Esophagus squamous epithelium (tissue), 5 donors: ENCODE results near the gene FAM89A. TPM values are rescaled to one million over a fixed set of nuclear protein-coding genes. Genes with fewer than 3 reads are reported as not detected.

Experiments used
- DNase-seq: peaks from one replicate; lab custom pipeline; 2025; lab: John Stamatoyannopoulos, UW
- H3K27ac ChIP-seq, 4 donors: fragments of 200-600 bp; sonication (generic); one replicate each; pipeline ENCODE4 v1.5.1; 2016 to 2019; ENCODE audit warnings: mild to moderate bottlenecking in 1 of 4
- H3K27me3 ChIP-seq, 4 donors: fragments of 200-600 bp; sonication (generic); 1 replicate in 3 of 4; 2 replicates in 1 of 4; pipeline versions ENCODE4 v1.5.1 to v1.6.0; 2017 to 2021; ENCODE audit warnings: antibody characterized with exemption in 1 of 4
- H3K36me3 ChIP-seq, 3 donors: fragments of 200-600 bp; sonication (generic); one replicate each; pipeline ENCODE4 v1.5.1; 2016 to 2019
- H3K4me1 ChIP-seq, 3 donors: fragments of 200-600 bp; sonication (generic); one replicate each; pipeline ENCODE4 v1.5.1; 2017 to 2019
- H3K4me3 ChIP-seq, 4 donors: fragments of 200-600 bp; sonication (generic); 1 replicate in 3 of 4; 2 replicates in 1 of 4; pipeline ENCODE4 v1.5.1; 2016 to 2019; ENCODE audit warnings: mild to moderate bottlenecking in 2 of 4, moderate library complexity in 1 of 4
- H3K9me3 ChIP-seq, 3 donors: fragments of 200-600 bp; sonication (generic); one replicate each; pipeline ENCODE4 v1.5.1; 2016 to 2019
- POLR2A ChIP-seq, 4 donors: fragments of 450-650 bp; IDR thresholded peaks; one replicate each; pipeline ENCODE4 v1.6.1; 2017; ENCODE audit warnings: antibody characterized with exemption in 4 of 4, mild to moderate bottlenecking in 4 of 4, moderate library complexity in 3 of 4
- WGBS, 2 donors: methylation state at CpG; one replicate each; pipeline ENCODE4 v1.1.5; 2018; 5-methylcytosine and 5-hydroxymethylcytosine counted together
- intact Hi-C: fragments of 100-400 bp; cut with DNase I; formaldehyde crosslinking; loops from one replicate; pipeline ENCODE4 v1.15.0; 2022
- total RNA-seq, 4 donors: library from RNA; depleted of rRNA; stranded (reverse); fragments of >200 nt; gene quantifications; one replicate each; pipeline ENCODE4 v1.1.0, GENCODE V29; 2016
- TF ChIP-seq, protein P1 (sequence below), 6 experiments: fragments of 450-650 bp in 4 of 6; fragments of 200-600 bp in 2 of 6; sonication (generic) in 2 of 6; IDR thresholded peaks; one replicate each; pipeline ENCODE4 v1.5.1; 2016 to 2019; ENCODE audit warnings: antibody characterized with exemption in 6 of 6, mild to moderate bottlenecking in 4 of 6, moderate library complexity in 4 of 6
- donor health status: DM: yes; HTN: yes; CAD: no.

Gene FAM89A
- total RNA-seq, 4 donors from 2014 or later = 5.0 to 24.8 (median 17.1) TPM

DNA sequence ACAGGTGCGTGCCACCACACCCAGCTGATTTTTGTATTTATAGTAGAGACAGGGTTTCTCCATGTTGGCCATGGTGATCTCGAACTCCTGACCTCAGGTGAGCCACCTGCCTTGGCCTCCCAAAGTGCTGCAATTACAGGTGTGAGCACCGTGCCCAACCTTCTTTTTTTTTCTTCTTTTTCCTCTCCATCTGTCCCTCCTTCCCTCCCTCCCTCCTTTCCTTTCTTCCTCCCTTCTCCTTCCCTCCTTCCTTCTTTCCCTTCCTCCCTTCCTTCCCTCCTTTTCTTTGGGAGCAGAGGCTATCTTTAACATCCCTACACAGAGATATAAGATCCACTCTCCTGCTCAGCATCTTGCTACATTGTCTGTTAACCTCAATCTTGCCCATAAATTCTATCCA lies 24.4 kb upstream of the FAM89A start:
- WGBS, 2 donors = 83 to 92% methylated on average over 3 of the region's 3 CpGs

DNA sequence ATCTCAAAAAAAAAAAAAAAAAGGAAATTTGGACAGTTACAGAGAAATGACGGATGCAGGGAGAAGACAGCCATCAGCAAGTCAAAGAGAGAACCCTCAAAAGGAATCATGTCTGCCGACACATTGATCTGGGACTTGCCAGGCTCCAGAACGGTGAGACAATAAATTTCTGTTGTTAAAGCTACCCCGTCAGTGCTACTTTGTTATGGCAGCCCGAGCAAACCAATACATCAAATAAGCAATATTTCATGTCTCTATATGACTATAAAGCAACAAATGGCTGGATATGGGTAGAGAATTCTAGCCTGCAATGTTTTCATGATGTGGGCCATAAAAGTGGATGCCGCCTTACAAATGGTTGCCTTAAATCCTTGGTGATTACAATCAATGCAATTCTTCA lies 23.3 kb upstream of the FAM89A start:
- no peak overlapping the region for H3K4me3 ChIP-seq
- no peak overlapping the region for H3K27ac ChIP-seq
- no peaks in the 10 kb centered on the region for H3K9me3 ChIP-seq
- 81 to 94% methylated on average over 6 of the region's 6 CpGs for WGBS, 2 donors
- TF ChIP-seq, protein P1, sequence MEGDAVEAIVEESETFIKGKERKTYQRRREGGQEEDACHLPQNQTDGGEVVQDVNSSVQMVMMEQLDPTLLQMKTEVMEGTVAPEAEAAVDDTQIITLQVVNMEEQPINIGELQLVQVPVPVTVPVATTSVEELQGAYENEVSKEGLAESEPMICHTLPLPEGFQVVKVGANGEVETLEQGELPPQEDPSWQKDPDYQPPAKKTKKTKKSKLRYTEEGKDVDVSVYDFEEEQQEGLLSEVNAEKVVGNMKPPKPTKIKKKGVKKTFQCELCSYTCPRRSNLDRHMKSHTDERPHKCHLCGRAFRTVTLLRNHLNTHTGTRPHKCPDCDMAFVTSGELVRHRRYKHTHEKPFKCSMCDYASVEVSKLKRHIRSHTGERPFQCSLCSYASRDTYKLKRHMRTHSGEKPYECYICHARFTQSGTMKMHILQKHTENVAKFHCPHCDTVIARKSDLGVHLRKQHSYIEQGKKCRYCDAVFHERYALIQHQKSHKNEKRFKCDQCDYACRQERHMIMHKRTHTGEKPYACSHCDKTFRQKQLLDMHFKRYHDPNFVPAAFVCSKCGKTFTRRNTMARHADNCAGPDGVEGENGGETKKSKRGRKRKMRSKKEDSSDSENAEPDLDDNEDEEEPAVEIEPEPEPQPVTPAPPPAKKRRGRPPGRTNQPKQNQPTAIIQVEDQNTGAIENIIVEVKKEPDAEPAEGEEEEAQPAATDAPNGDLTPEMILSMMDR (IDR thresholded peaks at IDR 0.05) = no peak
- TF ChIP-seq POLR2A (IDR thresholded peaks at IDR 0.05) = no peak
- no peak for DNase-seq
- no peaks in the 10 kb centered on the region for H3K36me3 ChIP-seq
- intact Hi-C loops = no loop called here
- H3K27me3 ChIP-seq = peaks cover 0 to 11% (median 0%) of the 10 kb centered on the region in 4 donors
- H3K4me1 ChIP-seq = no peaks in the 10 kb centered on the region

More for the DNA sequence above, 24.4 kb upstream of the FAM89A start:
- H3K9me3 ChIP-seq = no peaks in the 10 kb centered on the region
- intact Hi-C loops = no loop called here
- DNase-seq = no peak
- no peaks in the 10 kb centered on the region for H3K4me1 ChIP-seq
- peaks cover 0 to 11% (median 0%) of the 10 kb centered on the region in 4 donors for H3K27me3 ChIP-seq
- no peak overlapping the region for H3K27ac ChIP-seq
- H3K36me3 ChIP-seq = no peaks in the 10 kb centered on the region
- TF ChIP-seq POLR2A (IDR thresholded peaks at IDR 0.05) = no peak
- TF ChIP-seq, protein P1 (IDR thresholded peaks at IDR 0.05) = no peak
- H3K4me3 ChIP-seq = no peak overlapping the region

DNA sequence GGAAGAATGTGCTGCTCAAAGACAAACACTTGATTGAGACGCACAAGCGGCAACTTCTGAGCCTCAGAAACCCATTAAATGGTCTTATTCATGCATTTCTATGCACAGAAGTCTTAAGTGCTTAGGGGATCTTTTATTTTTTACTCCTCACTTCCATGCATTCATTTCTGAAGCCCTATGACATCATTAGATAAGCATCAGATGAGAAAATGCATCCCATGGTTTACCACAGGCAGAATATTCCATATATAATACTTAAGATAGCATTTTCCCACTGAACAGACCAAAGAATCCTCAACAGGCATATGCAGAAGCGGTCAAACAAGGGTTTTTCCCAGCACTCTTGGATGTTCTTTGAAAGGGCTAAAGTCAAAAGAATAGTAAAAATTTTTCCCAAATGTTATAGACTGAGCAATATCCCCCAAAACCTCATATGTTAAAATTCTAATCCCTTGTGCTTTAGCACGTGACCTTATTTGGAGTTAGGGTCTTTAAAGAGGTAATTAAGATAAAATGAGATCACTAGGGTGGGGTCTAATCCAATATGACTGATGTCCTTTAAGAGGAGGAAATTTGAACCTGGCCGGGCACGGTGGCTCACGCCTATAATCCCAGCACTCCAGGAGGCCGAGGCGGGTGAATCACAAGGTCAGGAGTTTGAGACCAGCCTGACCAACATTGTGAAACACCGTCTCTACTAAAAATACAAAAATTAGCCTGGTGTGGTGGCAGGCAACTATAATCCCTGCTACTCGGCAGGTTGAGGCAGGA lies 22.6 kb upstream of the FAM89A start:
- TF ChIP-seq, protein P1 (IDR thresholded peaks at IDR 0.05) = no peak
- TF ChIP-seq POLR2A (IDR thresholded peaks at IDR 0.05) = no peak
- no peak overlapping the region for H3K4me3 ChIP-seq
- DNase-seq = no peak
- H3K4me1 ChIP-seq = no peaks in the 10 kb centered on the region
- H3K27ac ChIP-seq = no peak overlapping the region
- intact Hi-C loops = no loop called here
- 82 to 83% methylated on average over 10 to 11 of the region's 11 CpGs for WGBS, 2 donors
- H3K9me3 ChIP-seq = no peaks in the 10 kb centered on the region
- peaks cover 0 to 16% (median 0%) of the 10 kb centered on the region in 4 donors for H3K27me3 ChIP-seq
- no peaks in the 10 kb centered on the region for H3K36me3 ChIP-seq

DNA sequence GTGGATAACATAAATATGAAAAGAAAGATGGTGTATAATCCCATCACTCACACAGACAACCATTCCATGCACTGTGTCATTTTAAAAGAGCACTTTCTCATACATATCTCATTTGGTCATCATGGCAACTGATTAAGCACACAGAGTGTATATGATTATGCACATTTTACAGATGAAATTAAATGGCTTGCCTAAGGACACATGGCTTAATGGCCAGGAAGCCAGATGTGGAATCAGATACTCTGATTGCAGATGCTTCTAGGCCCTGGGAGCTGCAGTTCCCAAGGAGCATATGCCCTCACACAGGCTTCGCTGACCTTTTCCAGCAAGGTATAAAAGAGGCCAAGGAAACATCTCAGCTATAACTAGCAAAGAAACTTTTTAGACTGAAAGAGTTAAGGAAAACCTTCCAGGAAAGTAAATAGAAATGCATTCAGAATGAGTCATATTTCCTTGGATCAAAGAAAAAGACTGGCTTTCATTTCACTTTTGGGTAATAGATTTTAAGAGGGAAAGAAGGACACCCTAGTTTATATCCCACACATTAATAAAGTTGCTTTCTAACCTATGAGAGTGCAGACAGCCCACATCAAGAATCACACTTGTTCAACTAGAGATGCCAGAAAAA lies 19.6 kb upstream of the FAM89A start:
- no peak for DNase-seq
- WGBS, 2 donors = 55 to 71% methylated on average over 1 of the region's 1 CpG
- intact Hi-C loops = no loop called here
- TF ChIP-seq, protein P1 (IDR thresholded peaks at IDR 0.05) = no peak
- no peak for TF ChIP-seq POLR2A (IDR thresholded peaks at IDR 0.05)
- Histone ChIP-seq H3K36me3 (no peaks in the 10 kb centered on the region), H3K4me3 (no peak overlapping the region), H3K4me1 (no peaks in the 10 kb centered on the region), H3K27ac (no peak overlapping the region), H3K27me3 (peaks cover 0 to 10% (median 0%) of the 10 kb centered on the region in 4 donors), H3K9me3 (no peaks in the 10 kb centered on the region)
